ENCODE data around the gene LOXL1.

DNA sequence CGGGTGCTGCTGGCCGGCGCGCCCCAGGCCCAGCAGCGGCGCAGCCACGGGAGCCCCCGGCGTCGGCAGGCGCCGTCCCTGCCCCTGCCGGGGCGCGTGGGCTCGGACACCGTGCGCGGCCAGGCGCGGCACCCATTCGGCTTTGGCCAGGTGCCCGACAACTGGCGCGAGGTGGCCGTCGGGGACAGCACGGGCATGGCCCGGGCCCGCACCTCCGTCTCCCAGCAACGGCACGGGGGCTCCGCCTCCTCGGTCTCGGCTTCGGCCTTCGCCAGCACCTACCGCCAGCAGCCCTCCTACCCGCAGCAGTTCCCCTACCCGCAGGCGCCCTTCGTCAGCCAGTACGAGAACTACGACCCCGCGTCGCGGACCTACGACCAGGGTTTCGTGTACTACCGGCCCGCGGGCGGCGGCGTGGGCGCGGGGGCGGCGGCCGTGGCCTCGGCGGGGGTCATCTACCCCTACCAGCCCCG, 777 bp downstream of the LOXL1 start:
- TF ChIP-seq POLR2A (IDR thresholded peaks at IDR 0.05) (no peak), CTCF (IDR thresholded peaks at IDR 0.05) (no peak)

Measured in testis (tissue), 2 donors.